Cerebellar cortex (tissue), 1 donor: ENCODE measurements around the gene PDZRN3.

ENCODE experiments used
- DNase-seq: peaks from one replicate; pipeline ENCODE4 v3.0.0-alpha.2; 2015; ENCODE audit warnings: low spot score

PDZRN3 gene

GRCh38 chr3:73413619-73414018 lies 211.1 kb downstream of the PDZRN3 start:
- DNase-seq: no peak

- no peak for DNase-seq
These were observed 212.7 kb downstream of the PDZRN3 start for GRCh38 chr3:73411993-73412392.

GRCh38 chr3:73411545-73411944 lies 213.2 kb downstream of the PDZRN3 start:
- no peak for DNase-seq

DNA sequence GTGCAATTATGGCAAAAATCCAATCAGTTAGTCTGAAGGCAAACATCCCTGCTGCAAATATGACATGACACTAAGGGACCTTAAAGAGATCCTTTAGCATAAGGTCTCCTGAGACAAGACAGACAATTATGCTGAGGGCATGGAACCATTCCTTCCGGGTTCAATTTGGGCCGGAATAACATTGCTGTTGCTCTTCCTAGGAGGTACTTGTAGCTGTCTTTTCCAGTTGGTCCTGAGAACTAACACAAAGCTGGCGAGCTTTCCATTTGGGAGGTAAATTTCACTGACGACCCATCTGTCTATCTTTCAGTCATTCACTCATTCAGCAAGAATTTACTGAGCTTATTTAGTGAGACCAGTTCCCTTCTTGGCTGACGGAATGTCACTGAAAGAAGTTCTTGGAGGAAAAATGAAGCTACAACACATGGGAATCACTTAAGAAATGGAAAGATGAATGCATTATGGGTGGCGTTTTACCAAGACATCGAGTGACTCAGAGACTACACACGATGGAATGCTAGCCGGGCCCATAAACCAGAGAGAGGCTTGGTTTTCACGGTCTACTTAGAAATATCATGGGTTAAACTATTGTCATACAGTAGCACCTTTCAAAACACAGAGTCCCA lies 215.5 kb downstream of the PDZRN3 start:
- no peak for DNase-seq

- no peak for DNase-seq
These were observed 216.1 kb downstream of the PDZRN3 start for GRCh38 chr3:73408634-73409033.

- DNase-seq: no peak
These were observed 217.2 kb downstream of the PDZRN3 start for GRCh38 chr3:73407577-73407976.

GRCh38 chr3:73405853-73406252 lies 218.9 kb downstream of the PDZRN3 start:
- DNase-seq: no peak

- DNase-seq: no peak
These were observed 219.7 kb downstream of the PDZRN3 start for GRCh38 chr3:73405000-73405399.

- no peak for DNase-seq
These were observed 220.3 kb downstream of the PDZRN3 start for GRCh38 chr3:73404435-73404834.

DNA sequence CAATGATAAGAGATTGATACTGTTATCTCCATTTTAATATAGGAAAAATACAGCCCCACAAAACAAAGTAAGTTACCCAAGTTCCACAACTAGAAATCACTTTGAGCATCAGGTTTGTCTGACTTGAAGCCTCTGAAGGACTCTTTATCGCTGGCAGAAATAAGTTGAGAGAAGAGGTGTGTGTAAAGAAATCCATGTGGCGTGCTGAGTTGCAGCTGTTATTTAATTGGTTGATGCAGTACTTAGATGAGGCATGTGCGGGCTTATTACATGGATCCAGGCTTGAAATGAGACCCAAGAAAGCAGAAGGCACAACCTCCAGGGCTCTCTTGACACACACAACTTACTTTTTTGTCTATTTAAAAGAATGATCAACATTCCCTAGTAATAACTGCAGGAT lies 221.3 kb downstream of the PDZRN3 start:
- DNase-seq: no peak

GRCh38 chr3:73401616-73402279 lies 223.0 kb downstream of the PDZRN3 start:
- no peak for DNase-seq

- no peak for DNase-seq
These were observed 223.7 kb downstream of the PDZRN3 start for GRCh38 chr3:73401059-73401458.

GRCh38 chr3:73399666-73400253 lies 225.0 kb downstream of the PDZRN3 start:
- DNase-seq: no peak

DNA sequence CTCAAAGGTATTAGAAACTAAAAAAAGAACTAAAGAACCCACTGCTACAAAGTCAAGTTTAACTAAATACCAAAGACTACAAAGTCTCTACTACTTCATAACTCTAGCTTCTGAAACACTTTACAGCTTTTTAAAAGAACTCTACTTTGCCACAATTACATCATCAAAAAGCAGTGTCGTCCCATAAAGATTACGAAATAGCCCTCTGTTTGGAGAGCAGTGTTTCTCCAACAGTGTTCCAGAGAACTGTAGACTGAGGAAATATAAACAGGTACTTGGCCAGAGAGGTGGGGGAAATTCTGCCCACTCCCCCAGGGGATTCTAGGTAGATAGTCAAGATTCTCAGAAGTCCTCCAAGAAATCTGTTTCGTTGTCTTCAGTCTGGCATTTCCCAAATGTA lies 225.6 kb downstream of the PDZRN3 start:
- DNase-seq: no peak

DNA sequence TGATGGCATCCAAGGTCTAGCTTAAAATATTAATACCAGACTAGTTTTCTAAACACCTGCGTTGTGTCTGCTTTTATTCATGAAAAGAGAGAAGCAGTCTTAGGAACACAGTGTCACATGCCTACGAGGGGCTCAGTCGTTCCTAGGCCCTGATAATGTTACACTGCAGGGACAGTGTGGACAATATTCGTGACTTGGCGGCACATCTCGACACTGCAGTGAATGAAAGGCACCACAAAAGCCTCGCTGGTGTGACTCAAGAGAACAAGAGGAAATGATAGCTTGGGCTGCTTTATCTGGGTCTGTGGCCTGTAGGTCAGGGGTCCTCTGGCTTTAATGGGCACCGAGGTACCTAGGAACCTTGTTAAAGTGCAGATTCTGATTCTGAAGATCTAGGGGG lies 226.7 kb downstream of the PDZRN3 start:
- no peak for DNase-seq

DNA sequence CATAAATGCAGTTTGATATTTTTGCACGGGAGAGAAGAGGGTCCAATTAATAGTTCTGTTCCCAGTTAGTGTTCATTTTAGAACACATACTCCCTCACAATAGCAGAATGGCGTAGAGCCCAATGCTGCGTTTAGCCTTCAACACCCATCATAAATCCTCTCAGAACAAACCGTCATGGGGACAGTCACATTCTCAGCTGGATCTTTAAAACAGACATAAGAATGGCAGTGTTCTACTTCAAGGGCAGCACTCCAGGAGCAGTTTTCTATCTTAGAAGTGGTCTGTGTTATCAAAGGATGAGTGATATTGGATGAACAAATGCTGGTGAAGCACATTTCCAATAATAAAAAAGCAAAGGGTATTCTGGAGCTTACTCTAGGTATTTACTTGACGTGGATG lies 230.5 kb downstream of the PDZRN3 start:
- DNase-seq: no peak

- no peak for DNase-seq
These were observed 231.7 kb downstream of the PDZRN3 start for GRCh38 chr3:73393005-73393404.

- DNase-seq: no peak
These were observed 232.8 kb downstream of the PDZRN3 start for GRCh38 chr3:73391984-73392383.

GRCh38 chr3:73389928-73390327 lies 234.8 kb downstream of the PDZRN3 start:
- DNase-seq: no peak

DNA sequence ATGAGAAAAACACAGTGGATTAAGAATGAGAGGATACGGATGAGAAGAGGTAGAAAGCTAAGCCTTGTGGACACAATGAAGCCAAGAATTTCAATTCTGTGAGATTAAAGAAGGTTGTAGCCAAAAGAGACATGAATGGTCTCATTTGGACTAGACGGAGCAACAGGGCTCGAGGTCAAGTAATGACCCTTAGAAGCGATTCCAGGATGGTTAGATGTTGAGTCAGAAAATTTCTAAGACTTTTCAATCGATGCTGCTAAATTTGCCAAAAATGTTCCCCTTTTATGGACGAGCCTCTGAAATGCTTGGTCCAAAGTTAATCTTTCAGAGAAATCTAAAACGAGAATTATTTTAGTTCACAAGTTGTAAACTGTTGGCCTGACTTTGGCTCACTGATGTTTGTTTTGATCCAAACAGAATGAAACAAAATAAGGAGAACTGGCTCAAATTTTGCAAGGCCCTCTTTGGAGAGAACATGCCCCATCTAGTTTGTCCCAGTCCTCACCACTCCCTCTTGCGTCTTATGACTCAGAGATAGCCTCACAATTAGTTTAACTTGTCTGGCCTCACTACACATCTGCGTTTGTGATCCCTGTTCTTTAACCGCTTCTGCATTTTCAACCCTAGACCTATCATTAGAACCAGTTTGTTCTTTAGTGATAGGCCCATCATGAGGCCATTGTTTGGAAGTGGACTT lies 235.5 kb downstream of the PDZRN3 start:
- DNase-seq: no peak

- DNase-seq: no peak
These were observed 239.2 kb downstream of the PDZRN3 start for GRCh38 chr3:73385568-73385967.

DNA sequence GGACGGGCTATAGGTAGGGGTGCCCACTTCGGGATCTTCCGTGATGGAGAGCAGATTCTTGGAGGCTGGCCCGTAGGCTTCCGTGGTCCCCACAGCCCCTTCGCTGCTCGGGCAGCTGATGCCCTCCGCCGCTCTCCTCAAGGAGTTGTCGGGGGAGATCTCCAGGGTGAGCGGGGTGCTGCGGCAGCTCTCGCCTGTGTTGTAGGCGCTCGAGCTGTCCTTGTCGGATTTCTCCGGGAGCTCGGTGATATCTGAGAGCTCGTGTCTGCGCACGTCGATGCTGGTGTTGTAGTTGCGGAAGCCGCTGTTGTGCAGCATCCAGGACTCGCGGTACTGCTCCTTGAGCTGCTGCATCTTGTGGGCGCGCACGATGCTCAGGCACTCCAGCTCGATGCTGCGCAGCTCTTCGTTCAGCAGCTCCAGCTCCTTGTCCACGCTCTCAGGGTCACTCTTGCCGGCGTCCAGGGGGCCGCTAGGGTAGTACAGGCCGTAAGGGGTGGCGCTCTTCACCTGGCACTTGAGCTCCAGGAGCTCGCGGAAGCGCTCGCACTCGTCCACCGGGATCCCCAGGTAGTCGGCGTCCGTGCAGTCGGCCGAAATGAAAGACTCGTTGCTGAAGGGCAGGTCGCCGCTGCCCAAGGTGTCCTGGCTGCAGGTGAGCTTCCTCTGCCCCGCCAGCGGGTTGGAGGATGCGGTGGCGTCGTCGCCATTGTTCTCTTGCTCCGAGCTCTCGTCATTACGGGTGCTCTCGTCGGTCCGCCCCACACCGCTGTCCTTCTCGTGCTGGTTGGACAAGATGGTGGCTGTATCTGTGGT lies 240.4 kb downstream of the PDZRN3 start:
- no peak for DNase-seq
